GM18511 (cell line): ENCODE data around the gene EVPL.
A peak's percentile ranks its signal among the peaks of the same experiment; 100 is the strongest.

Experiments used
- ATAC-seq: cut with Tn5 transposase; IDR thresholded peaks from one replicate; pipeline ENCODE4 v1.9.1; 2021; ENCODE audit warnings: mild to moderate bottlenecking, moderate library complexity; ENCODE audit not compliant: unreplicated experiment

Gene EVPL

DNA sequence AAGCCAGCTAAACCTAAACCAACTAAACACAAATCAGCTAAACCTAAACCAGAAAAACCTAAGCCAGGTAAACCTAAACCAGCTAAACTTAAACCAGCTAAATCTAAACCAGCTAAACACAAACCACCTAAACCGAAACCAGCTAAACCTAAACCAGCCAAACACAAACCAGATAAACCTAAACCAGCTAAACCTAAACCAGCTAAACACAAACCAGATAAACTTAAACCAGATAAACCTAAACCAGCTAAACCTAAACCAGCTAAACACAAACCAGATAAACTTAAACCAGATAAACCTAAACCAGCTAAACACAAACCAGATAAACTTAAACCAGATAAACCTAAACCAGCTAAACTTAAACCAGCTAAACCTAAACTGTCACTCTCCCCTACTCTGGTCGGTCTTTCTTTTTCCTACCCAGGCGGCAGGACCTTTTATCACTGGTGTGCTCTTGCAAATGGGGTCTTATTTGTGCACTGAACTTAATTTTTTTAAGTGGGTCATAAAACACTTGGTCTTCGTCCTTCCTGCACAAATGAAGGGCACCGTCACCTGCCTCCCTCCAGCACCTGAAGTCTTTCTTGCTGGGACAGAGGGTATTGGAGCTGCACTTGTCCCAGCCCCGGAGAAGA is 7.2 kb downstream of the EVPL start:
- no peak for ATAC-seq

DNA sequence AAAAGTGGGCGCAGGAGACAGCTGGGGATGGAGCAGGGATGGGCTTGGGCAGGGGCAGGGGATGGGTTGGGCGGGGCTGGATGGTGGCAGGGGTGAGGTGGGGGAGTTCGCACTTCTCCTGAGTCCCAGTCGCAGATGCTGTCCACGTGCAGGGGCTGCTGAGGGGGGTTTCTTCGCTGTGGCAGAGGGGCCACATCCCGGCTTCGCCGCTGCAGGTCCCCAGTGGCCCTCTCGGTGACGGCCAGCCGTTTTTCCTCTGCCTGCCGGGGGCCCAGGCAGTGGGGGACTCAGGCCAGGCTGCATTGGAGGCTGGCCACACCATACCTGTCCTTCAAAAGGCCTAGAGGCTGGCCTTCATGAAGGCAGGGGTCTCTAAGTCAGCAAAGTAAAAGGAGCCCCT is 8.3 kb downstream of the EVPL start:
- no peak for ATAC-seq

DNA sequence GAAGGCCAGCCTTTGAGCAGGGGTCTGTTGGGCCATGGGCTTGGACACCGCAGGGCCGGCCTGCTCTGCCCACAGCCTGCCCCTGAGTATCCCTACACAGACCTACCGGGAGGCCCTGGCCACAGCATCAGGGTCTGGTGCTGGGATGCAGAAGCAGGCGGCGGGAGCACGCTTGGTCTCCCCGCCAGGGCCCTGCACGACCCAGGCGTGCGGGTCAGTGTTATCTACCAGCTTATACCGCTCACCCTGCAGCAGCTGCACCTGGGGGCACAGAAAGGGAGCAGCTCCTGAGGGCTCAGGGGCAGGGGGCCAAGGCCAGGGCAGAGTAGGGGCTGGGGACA is 8.8 kb downstream of the EVPL start:
- ATAC-seq, result no peak

DNA sequence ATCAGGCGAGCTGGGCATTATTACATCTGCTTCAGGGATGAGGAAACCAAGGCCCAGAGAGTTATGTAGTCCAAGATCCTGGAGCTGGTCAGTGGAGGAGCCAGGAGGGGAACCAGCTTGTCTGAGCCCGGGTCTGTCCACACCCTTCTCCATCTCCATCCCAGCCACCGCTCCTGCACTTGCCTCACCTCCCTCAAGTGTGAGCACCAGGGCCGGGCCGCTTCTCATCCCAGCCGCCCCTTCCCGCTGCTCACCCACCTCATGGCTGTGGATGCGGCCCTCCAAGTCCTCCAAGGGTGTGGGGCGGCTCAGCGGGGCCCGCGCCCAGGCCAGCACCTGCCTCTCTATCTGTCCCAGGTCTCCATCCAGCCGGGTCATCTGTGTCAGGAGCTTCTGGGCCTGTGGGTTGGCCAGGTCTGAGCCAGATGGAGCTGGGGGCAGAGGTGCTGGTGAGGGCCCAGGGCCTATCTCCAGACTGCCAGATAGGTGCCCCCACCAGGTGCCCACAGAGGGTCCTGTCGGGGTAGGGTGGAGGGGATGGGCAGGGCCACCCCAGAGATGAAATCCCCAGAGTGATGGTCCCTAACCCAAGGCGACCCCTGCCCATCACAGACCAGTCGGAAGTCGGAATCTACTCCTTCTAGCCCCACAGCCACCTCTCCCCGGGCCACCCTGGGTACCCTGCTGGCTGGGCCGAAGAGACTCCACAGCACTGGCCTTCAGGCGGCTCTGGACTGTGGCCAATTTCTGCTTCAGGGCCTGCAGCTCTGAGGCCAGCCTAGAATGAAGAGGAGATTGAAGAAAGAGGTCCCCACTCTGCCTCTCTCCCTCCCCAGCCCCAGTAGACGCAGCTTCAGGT is 9.4 kb downstream of the EVPL start:
- no peak for ATAC-seq

DNA sequence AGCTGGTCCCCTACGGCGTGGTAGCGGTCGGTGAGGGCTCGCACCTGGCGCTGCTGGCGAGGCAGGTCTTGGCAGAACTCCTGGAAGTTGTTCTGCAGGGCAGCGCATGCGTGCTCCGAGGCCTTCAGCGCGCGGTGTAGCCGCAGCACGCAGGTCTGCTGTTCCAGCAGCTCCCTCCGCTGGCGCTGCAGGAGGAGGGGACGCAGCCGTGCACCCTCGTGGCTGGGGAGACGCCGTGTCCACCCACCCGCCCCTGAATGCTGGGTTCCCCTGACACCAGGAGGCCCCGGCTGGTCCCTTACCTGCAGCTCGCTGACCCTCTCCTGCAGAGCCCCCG is 12.2 kb downstream of the EVPL start:
- no peak for ATAC-seq

DNA sequence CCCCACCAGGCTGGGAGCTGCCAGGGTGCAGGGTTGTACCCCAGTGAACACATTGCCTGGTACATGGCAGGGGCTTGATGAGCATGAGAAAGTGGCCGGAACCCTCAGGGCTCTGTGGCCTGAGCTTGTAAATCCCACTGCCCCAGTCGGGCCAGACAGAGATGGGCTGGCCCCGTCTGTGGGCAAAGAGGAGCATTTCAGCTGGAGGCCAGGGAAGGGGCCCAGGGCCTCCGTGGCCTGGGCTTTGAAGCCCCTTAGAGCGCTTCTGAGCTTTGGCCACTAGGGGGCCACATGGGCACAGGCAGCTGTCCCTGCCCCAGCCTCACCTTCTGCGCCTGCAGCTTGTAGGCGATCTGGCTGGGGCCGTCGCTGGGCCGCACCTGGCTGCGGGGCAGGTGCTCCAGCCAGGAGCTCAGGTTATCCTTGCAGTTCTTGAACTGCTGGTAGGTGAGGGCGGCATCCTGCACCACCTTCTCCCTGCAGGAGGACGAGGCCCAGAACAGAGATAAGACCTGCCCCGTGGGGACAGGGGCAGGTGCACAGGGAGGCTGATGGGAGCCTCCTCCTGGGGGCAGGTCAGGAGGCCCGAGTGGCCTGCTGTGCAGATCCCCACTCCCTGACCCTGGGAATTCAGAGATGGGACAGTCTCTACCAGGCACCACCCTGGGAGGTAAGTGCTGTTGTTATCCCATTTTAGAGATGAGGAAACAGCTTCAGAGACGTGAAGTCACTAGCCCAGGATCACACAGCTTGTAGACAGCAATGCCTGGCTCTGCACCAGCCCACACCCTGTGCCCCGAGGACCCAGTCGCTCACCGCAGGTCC is 12.8 kb downstream of the EVPL start:
- ATAC-seq, result peak; percentile 64

DNA sequence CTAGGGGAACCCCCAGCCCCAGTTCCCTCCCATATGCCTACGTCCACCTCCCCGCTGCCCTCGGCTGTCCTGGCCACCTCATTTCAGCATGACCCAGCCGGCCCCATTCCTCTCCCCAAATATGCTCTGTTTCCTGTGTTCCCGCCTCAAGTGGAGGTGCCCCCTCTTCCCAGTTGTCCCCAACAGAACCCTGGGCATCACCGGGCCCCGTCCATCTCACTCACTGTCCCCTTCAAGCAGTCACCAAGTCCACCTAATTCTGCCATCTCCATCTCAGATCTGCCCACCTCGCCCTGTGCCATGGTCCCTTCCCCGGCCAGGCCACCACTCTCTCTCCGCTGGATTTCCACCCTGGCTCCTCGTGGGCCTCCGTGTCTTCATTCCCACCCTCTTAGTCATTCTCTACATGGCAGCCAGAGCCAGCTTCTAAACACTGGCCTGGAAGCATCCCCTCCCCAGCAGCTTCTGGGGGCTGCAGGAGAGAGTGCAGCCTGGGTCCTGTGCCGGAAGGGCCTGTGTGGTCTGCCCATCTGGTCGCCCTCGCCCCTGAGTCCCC is 13.7 kb downstream of the EVPL start:
- no peak for ATAC-seq

DNA sequence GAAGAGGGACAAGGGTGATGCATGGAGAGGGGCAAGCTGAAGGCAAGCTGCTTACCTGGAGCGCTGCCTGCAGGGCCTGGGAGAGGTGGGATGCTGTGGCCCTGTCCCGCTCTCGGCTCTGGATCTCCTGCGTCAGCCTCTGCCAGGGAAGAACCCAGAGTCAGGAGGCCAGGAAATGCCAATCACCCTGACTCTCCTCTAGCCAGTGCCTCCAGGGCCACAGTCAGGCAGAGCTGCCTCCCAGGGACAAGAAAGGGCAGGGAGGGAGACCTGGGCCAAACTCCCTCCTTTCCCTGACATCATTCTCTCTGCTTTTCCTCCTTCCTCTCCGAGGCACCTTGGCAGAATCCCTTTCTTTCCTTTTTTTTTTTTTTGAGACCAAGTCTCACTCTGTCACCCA is 15.2 kb downstream of the EVPL start:
- no peak for ATAC-seq

DNA sequence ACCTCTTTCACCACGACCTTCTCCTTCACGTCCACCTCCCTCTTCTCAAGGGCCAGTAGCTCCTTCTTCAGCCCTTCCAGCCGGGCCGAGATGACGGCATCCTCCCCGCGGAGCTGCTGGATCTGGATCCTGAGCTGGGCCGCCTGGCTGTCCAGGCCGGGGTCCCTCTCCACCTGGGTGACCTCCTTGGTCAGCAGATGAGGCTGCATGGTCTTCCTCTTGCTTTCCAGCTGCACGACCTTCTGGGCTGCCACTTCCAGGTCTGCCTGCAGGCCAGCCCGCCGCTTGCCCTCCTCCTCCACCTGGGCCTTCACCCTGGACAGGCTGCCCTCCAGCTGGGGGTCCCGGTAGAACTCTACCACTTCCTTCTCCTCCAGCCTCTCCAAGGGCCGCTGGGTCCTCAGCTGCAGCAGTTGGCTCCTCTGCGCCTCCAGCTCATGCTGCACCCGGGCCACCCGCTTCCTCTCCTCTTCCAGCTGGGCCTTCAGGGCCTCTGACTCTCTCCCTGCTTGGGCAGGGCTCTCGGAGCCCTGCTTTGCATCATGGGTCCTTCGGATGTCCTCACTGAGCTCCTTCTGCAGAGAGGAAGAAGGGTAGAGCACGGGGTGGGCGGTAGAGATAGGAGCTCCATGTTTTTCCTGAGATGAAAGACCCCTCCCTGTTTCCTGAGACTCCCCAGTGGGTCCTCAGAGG is 17.0 kb downstream of the EVPL start:
- ATAC-seq, result no peak

DNA sequence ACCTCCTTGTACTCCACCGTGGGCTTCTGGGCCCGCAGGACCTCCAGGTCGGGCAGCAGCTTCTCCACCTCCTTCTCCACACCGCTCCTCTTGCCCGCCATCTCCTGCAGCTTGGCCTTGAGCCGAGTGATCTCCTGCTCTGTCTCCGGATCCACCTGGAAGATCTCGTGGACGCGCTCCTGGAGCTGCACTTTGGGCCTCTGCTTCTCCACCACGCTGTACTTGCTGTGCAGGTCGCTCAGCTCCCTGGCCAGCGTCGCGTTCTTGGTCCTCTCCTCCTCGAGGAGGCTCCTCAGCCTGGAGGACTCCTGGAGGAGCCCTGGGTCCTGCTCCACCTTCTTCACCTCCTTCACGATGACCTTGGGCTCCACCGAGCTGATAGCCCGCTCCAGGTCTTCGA is 17.7 kb downstream of the EVPL start:
- ATAC-seq, result no peak

DNA sequence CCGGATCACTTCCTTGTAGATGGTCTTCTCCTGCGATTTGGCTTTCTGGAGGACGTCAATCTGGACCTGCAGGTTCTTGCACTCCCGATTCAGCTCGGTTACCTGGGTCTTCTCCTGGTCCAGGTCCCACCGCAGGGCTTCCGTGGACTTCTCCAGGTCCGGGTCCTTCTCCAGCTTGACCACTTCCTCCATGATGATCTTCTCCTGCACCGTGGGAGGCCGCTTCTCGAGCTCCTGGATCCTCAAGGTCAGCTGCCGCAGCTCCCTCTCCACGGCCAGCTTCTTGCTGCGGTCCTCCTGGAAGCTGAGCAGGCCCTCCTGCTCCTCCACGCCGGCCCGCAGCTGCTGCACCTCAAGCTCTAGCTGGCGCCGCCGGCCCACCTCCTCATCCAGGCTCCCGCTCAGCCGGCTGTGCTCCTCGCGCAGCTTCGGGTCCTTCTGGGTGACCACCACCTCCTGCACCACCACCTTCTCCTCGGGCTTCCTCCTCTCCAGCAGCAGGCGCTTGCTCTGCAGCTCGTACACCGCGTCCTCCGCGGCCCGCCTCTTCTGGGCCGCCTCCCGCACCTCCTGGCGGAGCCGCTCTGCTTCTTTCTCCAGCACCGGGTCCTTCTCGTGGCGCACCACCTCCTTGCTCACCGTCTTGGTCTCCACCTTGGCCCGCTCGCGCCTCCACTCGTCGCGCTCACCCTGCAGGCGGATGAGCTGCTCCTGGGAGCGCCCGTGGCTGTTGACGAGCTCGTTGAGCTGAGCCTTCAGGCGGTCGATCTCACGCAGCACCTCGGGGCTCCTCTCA is 18.3 kb downstream of the EVPL start:
- ATAC-seq, result no peak

DNA sequence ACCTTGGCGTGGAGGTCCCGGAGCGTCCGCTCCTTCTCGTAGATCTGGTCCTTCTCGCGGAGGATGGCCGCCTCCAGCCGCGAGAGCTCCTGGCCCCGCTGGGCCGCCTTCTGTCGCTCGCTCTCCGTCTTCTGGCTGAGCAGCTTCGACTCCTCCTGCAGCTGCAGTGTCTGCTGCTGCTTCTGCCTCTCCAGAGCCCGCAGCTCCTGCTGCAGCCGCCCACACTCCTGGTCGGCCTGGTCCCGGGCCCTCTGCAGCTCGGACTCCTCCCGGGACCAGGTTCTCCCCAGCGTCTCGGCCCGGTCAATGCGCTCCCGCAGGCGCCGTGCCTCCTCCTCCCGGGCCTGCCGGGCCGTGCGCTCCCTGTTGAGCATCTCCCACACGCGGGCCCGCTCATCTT is 18.9 kb downstream of the EVPL start:
- no peak for ATAC-seq

DNA sequence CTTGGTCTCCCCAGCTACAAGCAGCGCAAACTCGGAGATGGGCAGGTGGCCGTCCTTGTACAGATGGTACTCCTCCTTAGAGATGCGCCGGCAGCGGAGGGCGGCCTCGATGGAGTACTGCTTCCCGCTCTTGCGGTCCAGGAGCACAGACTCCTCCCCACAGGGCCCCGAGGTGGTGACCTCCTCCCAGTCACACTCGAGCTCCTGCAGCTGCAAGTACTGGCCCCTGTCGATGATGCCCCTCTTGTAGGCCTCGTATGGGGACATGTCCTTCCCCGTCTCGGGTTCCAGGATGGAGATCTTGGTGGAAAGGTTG is 19.3 kb downstream of the EVPL start:
- ATAC-seq, result no peak

DNA sequence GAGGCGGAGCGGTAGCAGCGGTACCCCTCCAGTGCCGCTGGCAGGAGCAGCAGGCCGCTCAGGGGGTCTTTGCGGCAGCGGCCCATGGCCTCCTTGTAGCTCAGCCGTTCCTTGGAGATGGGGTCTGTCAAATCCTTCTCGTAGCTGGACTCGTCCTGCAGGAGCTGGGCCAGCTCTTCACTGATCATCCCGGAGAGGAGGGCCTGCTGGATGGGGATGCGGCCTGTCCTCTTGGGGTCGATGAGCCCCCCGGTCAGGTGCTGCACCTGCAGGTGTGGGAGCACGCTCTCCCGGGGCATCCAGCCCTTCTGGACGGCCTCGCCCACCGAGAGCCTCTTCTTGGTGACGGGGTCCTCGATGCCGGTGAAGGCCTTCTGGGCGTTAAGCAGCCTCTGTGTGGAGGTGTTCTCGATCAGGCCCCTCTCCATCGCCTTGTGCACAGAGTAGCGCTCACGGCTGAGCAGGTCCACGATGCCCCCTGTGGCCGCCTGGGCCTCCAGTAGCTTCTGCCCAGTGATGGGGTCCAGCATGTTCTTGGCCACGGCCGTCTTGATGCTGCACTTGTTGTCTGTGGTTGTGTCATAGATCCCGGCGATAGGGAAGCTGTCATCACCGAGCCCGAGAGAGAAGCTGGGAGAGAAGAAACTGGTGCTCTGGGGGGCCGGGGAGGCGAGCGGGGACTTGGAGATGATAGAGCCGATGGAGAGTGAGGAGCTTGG is 19.8 kb downstream of the EVPL start:
- no peak for ATAC-seq

DNA sequence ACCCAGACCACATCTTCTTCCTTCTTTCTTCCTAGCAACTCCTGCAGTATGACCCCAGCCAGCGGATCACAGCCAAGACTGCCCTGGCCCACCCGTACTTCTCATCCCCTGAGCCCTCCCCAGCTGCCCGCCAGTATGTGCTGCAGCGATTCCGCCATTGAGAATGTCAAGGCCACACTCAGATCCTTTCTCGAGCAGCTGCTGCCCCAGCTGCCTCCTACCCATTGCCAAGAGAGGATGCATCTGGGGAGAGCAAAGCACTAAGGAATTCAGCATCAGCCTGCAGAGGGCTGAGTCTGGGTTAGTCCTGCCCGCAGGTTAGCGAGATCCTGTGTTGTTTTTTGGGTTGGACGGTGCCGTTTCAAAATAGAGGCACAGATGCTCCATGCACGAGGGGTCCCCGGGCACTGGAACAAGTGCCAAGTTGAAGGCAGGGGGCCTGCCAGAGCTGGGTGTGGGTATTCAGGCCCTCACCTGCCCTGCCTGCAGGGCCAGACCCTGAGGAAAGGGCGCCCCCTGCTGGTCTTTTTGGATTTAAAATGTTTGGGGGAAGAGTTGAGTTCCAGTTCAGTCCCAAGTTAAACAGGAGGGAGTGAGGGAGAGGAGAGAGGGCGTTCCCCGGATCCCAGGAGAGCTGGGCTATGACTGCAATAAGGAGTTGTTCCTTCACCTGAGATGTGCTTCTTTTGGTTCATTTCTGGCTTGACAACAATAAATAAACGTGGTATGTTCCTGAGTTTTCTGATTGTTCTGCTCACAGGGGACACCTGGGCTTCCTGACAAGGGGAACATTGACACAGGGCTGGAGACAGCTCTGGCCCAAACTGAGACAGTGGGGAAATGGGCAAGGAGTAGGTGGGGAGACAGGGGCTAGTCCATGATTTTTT is 21.6 kb downstream of the EVPL start:
- ATAC-seq, result no peak

DNA sequence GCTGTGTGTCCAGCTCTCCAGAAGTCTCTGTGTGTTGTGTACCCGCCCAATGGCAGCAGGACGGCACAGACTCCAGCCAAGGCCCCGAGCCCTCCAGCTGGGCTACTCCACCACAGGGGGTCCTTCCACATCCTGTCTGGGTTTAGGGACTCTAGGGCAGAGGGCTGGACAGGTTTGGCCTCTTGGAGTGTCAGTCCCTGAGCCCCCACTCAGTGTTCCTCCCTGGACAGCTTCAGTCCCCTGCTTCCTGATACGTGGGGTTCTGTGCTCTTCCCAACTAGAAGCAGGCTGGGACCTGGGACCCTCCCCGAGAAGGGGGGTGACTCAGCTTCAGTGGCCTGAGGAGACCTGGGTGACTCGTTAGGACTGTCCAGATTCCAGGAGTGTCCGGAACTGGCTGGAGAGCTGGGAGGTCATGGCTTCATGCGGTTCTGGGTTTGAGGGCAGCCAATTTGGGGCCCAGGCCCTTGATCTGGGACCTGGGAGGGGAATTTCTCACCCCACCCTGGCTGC is 22.3 kb downstream of the EVPL start:
- ATAC-seq, result no peak

DNA sequence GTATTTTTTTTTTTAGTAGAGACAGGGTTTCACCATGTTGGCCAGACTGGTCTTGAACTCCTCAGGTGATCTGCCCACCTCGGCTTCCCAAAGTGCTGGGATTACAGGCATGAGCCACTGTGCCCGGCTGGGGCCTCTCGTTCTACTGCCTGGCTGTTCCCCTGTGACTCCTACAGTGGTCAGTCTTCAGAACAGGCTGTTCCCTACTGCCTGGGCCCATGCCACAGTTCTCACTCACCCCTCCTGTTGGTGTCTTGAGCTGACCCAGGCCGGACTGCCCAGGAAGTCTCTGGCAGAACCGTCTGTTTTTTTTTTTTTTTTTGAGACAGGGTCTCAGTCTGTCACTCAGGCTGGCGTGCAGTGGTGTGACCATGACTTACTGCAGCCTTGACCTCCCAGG is 23.2 kb downstream of the EVPL start:
- ATAC-seq, result no peak

DNA sequence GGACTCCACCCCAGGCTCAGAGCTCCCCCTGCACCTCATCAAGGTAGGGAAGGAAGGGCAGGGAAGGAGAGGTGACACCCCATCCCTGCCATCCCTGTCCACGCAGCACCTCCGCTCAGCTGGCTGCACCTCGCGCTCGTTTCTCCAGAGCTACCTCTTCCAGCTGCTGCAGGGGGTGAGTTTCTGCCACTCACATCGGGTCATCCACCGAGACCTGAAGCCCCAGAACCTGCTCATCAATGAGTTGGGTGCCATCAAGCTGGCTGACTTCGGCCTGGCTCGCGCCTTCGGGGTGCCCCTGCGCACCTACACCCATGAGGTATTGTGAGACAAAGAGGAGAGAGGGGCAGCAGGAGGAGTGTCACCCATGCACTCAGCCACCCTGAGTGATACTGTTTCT is 25.0 kb downstream of the EVPL start:
- no peak for ATAC-seq
